Measurements from ENCODE around the gene PXYLP1.

Gene PXYLP1

GRCh38 chr3:141225939-141226338 is 5.7 kb upstream of the PXYLP1 start:
- no peak for TF ChIP-seq CTCF (IDR thresholded peaks at IDR 0.05; ENCODE audit: control insufficient read depth, insufficient read depth, low read depth, low read length, missing control alignments)
- no peak for DNase-seq (ENCODE audit: low read depth)
- H3K4me3 ChIP-seq (ENCODE audit: control insufficient read depth, low read depth, low read length) = no peak overlapping the region

- DNase-seq (ENCODE audit: low read depth) = no peak
- no peak for TF ChIP-seq CTCF (IDR thresholded peaks at IDR 0.05; ENCODE audit: control insufficient read depth, insufficient read depth, low read depth, low read length, missing control alignments)
- H3K4me3 ChIP-seq (ENCODE audit: control insufficient read depth, low read depth, low read length) = no peak overlapping the region
Measured at GRCh38 chr3:141227216-141227615, 4.4 kb upstream of the PXYLP1 start.

- H3K4me3 ChIP-seq (ENCODE audit: control insufficient read depth, low read depth, low read length) = no peak overlapping the region
- TF ChIP-seq CTCF (IDR thresholded peaks at IDR 0.05; ENCODE audit: control insufficient read depth, insufficient read depth, low read depth, low read length, missing control alignments) = no peak
- DNase-seq (ENCODE audit: low read depth) = peak; percentile 35
Measured at GRCh38 chr3:141227752-141228151, 3.9 kb upstream of the PXYLP1 start.

- DNase-seq (ENCODE audit: low read depth) = no peak
- no peak for TF ChIP-seq CTCF (IDR thresholded peaks at IDR 0.05; ENCODE audit: control insufficient read depth, insufficient read depth, low read depth, low read length, missing control alignments)
- H3K4me3 ChIP-seq (ENCODE audit: control insufficient read depth, low read depth, low read length) = no peak overlapping the region
Measured at GRCh38 chr3:141228395-141228794, 3.2 kb upstream of the PXYLP1 start.

- DNase-seq (ENCODE audit: low read depth) = no peak
- TF ChIP-seq CTCF (IDR thresholded peaks at IDR 0.05; ENCODE audit: control insufficient read depth, insufficient read depth, low read depth, low read length, missing control alignments) = no peak
- H3K4me3 ChIP-seq (ENCODE audit: control insufficient read depth, low read depth, low read length) = no peak overlapping the region
Measured at GRCh38 chr3:141229132-141229531, 2.5 kb upstream of the PXYLP1 start.

GRCh38 chr3:141230293-141230692 is 1.3 kb upstream of the PXYLP1 start:
- H3K4me3 ChIP-seq (ENCODE audit: control insufficient read depth, low read depth, low read length) = no peak overlapping the region
- no peak for DNase-seq (ENCODE audit: low read depth)
- no peak for TF ChIP-seq CTCF (IDR thresholded peaks at IDR 0.05; ENCODE audit: control insufficient read depth, insufficient read depth, low read depth, low read length, missing control alignments)
